Osteoblast (primary cell): ENCODE results near the gene ENOX1. TPM values are rescaled to one million over a fixed set of nuclear protein-coding genes. Genes with fewer than 3 reads are reported as not detected.

Experiments
- DNase-seq: peaks from one replicate; pipeline ENCODE4 v3.0.0; 2011; ENCODE audit warnings: low spot score, mixed read lengths; ENCODE audit not compliant: insufficient read length; ENCODE audit errors: missing footprints
- H2AFZ ChIP-seq: 2 replicates; pipeline ENCODE4 v1.6.0; 2011; ENCODE audit warnings: mild to moderate bottlenecking, low read length
- H3K27ac ChIP-seq: 2 replicates; pipeline ENCODE4 v1.5.1; 2011; ENCODE audit warnings: mild to moderate bottlenecking, low read depth, low read length, moderate library complexity
- H3K27me3 ChIP-seq: 2 replicates; pipeline ENCODE4 v1.6.0; 2012; ENCODE audit warnings: mild to moderate bottlenecking, control low read depth, inconsistent platforms, low read length, moderate library complexity; ENCODE audit not compliant: insufficient read depth
- H3K36me3 ChIP-seq: 2 replicates; pipeline ENCODE4 v1.5.1; 2011; ENCODE audit warnings: mild to moderate bottlenecking, low read length, control low read depth, moderate library complexity; ENCODE audit not compliant: insufficient read depth
- H3K4me1 ChIP-seq: 2 replicates; pipeline ENCODE4 v1.5.1; 2011; ENCODE audit warnings: mild to moderate bottlenecking, low read length, control low read depth, moderate library complexity; ENCODE audit not compliant: insufficient read depth
- H3K4me2 ChIP-seq: 2 replicates; pipeline ENCODE4 v1.6.0; 2011; ENCODE audit warnings: mild to moderate bottlenecking, low read length; ENCODE audit not compliant: insufficient read depth
- H3K4me3 ChIP-seq: fragments of 200-600 bp; sonication (generic); 3 replicates; pipeline ENCODE4 v1.5.1; 2012; ENCODE audit warnings: mild to moderate bottlenecking, low read length, inconsistent platforms; ENCODE audit not compliant: insufficient read depth
- H3K79me2 ChIP-seq: 2 replicates; pipeline ENCODE4 v1.6.0; 2012; ENCODE audit warnings: mild to moderate bottlenecking, low read length, control low read depth, inconsistent platforms; ENCODE audit not compliant: insufficient read depth
- H3K9me3 ChIP-seq: 2 replicates; pipeline ENCODE4 v1.5.1; 2011; ENCODE audit warnings: low read depth, low read length, control low read depth
- H4K20me1 ChIP-seq: 2 replicates; pipeline ENCODE4 v1.6.0; 2012; ENCODE audit warnings: mild to moderate bottlenecking, low read length, control low read depth; ENCODE audit not compliant: insufficient read depth
- total RNA-seq: library from RNA; depleted of rRNA; stranded (reverse); fragments of >200 nt; gene quantifications from 2 replicates; pipeline ENCODE4 v1.2.3, GENCODE V29; 2012
- TF ChIP-seq, protein P1 (sequence below): IDR thresholded peaks from 2 replicates; pipeline ENCODE4 v1.5.1; 2011; ENCODE audit warnings: mild to moderate bottlenecking, low read depth, low read length, moderate library complexity; ENCODE audit errors: extremely low read depth

ENOX1 gene
- total RNA-seq, 1 donor, result 5.4 TPM

GRCh38 chr13:43251961-43252360 lies 534.8 kb downstream of the ENOX1 start:
- Histone ChIP-seq H3K9me3 (no peaks in the 10 kb centered on the region), H3K79me2 (no peaks in the 10 kb centered on the region), H3K27me3 (no peaks in the 10 kb centered on the region), H4K20me1 (no peaks in the 10 kb centered on the region), H3K4me2 (no peak overlapping the region), H3K36me3 (no peaks in the 10 kb centered on the region), H3K4me3 (no peak overlapping the region), H3K4me1 (no peaks in the 10 kb centered on the region), H3K27ac (no peak overlapping the region), H2AFZ (no peak overlapping the region)
- DNase-seq, result no peak
- TF ChIP-seq, protein P1, sequence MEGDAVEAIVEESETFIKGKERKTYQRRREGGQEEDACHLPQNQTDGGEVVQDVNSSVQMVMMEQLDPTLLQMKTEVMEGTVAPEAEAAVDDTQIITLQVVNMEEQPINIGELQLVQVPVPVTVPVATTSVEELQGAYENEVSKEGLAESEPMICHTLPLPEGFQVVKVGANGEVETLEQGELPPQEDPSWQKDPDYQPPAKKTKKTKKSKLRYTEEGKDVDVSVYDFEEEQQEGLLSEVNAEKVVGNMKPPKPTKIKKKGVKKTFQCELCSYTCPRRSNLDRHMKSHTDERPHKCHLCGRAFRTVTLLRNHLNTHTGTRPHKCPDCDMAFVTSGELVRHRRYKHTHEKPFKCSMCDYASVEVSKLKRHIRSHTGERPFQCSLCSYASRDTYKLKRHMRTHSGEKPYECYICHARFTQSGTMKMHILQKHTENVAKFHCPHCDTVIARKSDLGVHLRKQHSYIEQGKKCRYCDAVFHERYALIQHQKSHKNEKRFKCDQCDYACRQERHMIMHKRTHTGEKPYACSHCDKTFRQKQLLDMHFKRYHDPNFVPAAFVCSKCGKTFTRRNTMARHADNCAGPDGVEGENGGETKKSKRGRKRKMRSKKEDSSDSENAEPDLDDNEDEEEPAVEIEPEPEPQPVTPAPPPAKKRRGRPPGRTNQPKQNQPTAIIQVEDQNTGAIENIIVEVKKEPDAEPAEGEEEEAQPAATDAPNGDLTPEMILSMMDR, result no peak

DNA sequence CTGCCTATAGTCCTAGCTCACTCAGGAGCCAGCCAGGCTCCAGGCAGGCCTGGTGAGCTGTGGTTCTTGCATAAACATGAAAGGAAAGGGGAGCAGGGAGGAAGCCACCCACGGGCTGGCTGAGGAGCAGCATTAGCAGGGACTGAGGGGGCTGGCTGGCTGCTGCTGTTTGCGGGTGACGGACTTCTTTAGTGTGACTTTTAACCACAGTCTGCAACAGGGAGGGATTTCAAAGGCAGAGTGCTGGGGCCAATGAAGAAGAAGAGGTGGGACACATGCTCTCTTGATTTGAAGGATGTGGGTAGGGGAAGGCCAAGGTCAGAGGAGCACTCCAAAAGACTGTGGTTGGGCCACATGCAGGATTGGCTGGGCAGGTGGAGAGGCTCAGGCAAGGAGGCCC lies 540.4 kb downstream of the ENOX1 start:
- H3K27ac ChIP-seq, result no peak overlapping the region
- H2AFZ ChIP-seq, result no peak overlapping the region
- H3K27me3 ChIP-seq, result no peaks in the 10 kb centered on the region
- H3K9me3 ChIP-seq, result no peaks in the 10 kb centered on the region
- no peaks in the 10 kb centered on the region for H3K36me3 ChIP-seq
- H3K4me1 ChIP-seq, result peaks cover 16% of the 10 kb centered on the region
- H4K20me1 ChIP-seq, result no peaks in the 10 kb centered on the region
- H3K79me2 ChIP-seq, result no peaks in the 10 kb centered on the region
- no peak for DNase-seq
- TF ChIP-seq, protein P1, result no peak
- H3K4me3 ChIP-seq, result no peak overlapping the region
- H3K4me2 ChIP-seq, result no peak overlapping the region

DNA sequence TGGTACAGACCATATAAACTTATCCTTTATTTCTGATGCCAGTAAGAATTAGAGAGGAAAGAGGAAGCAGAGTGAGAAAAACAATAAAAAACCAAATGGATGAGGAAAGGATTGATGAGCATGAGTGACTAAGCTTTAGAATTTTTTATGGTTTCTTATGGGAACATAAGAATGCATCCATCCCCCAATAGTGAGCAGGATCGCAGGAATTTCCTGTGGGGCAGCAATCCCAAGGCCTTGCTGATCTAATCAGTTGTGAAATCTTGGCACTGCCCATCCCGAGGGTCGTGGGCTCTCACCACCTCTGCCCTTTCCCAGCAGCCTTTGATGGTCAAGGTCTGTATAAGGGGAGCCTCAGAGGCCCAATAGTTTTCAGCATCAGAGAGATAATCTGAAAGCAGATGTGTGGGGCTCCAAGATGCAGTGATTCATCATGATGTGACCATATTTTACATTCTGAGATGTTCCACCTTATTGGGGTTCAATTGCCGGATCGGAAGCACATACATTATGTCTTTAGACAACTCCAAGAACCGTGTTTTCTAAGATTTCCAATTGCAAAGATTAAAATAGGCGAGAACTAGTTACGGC lies 541.3 kb downstream of the ENOX1 start:
- Histone ChIP-seq H4K20me1 (no peaks in the 10 kb centered on the region), H3K79me2 (no peaks in the 10 kb centered on the region), H3K4me2 (peak overlapping the region; percentile 61), H3K4me3 (peak overlapping the region; percentile 23), H3K36me3 (no peaks in the 10 kb centered on the region), H3K4me1 (peaks cover 16% of the 10 kb centered on the region), H3K27me3 (no peaks in the 10 kb centered on the region), H3K27ac (peak overlapping the region; percentile 88), H3K9me3 (no peaks in the 10 kb centered on the region), H2AFZ (peak overlapping the region; percentile 80)
- peak; percentile 80 for DNase-seq
- TF ChIP-seq, protein P1, result no peak

- H3K36me3 ChIP-seq, result no peaks in the 10 kb centered on the region
- H3K79me2 ChIP-seq, result no peaks in the 10 kb centered on the region
- no peak overlapping the region for H3K4me2 ChIP-seq
- H3K27me3 ChIP-seq, result no peaks in the 10 kb centered on the region
- no peaks in the 10 kb centered on the region for H4K20me1 ChIP-seq
- DNase-seq, result no peak
- H3K27ac ChIP-seq, result peak overlapping the region; percentile 88
- no peak overlapping the region for H2AFZ ChIP-seq
- no peaks in the 10 kb centered on the region for H3K9me3 ChIP-seq
- peaks cover 18% of the 10 kb centered on the region for H3K4me1 ChIP-seq
- TF ChIP-seq, protein P1, result no peak
- no peak overlapping the region for H3K4me3 ChIP-seq
These were observed 542.3 kb downstream of the ENOX1 start for GRCh38 chr13:43244481-43244880.
